GM18507 (cell line): Measurements from ENCODE around the gene FDX1.
"Not testable (repeated sequence)": the region's sequence is repeated elsewhere in the genome, so short reads cannot be mapped to it uniquely, and the experiment has no call there.

Experiments used
- DNase-seq: peaks from one replicate; pipeline ENCODE4 v3.0.0; 2011; ENCODE audit warnings: low read depth; ENCODE audit not compliant: insufficient read length; ENCODE audit errors: extremely low spot score
- FAIRE-seq: peaks from 2 replicates; lab custom pipeline; 2011; peaks lifted over from hg19 to GRCh38; lab: Jason Lieb, UNC

FDX1 gene

GRCh38 chr11:110429731-110430266 lies at the start of gene FDX1:
Gene FDX1, plus strand, starts transcription at chr11:110429948. Its CDS starts 173 bp downstream, at chr11:110430121.
- peak; percentile 80 for FAIRE-seq
- peak; percentile 54 for DNase-seq

- FAIRE-seq: no peak
- no peak for DNase-seq
Observed at GRCh38 chr11:110380836-110381622, 48.7 kb upstream of the FDX1 start.

- not testable (repeated sequence) for DNase-seq, FAIRE-seq
Observed at GRCh38 chr11:110388231-110388630, 41.5 kb upstream of the FDX1 start.

DNA sequence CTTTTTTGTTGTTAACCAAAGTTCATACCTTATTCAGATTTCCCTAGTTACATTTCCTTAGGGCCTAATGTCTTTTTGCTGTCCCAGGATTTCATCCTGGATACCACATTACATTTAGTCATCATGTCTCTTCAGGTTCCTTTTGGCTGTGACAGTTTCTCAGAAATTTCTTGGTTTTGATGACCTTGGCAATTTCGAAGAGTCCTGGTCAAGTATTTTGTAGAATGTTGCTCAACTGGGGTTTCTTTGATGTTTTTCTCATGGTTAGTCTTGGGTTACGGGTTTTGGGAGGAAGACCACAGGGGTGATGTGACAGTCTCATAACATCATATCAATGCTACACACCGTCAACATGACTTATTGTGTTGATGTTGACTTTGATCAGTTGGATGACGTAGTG lies 39.8 kb upstream of the FDX1 start:
- DNase-seq: no peak

GRCh38 chr11:110392056-110392455 lies 37.7 kb upstream of the FDX1 start:
- FAIRE-seq: no peak
- DNase-seq: no peak

More for the DNA sequence above, 39.8 kb upstream of the FDX1 start:
- FAIRE-seq: no peak

GRCh38 chr11:110397668-110398286 lies 32.0 kb upstream of the FDX1 start:
- not testable (repeated sequence) for DNase-seq, FAIRE-seq

DNA sequence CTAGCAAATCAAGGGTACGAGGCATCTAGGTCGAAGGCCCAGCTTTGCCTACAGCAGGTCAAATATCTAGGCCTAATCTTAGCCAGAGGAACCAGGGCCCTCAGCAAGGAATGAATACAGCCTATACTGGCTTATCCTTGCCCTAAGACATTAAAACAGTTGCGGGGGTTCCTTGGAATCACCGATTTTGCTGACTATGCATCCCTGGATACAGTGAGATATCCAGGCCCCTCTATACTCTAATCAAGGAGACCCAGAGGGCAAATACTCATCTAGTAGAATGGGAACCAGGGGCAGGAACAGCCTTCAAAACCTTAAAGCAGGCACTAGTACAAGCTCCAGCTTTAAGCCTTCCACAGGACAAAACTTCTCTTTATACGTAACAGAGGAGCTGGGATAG lies 26.2 kb upstream of the FDX1 start:
- not testable (repeated sequence) for FAIRE-seq, DNase-seq

DNA sequence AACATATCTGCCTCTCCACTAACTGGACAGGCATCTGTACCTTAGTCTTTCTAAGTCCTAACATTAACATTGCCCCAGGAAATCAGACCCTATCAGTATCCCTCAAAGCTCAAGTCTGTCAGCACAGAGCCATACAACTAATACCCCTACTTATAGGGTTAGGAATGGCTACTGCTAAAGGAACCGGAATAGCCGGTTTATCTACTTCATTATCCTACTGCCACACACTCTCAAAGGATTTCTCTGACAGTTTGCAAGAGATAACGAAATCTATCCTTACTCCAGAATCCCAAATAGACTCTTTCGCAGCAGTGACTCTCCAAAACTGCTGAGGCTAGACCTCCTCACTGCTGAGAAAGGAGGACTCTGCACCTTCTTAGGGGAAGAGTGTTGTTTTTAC lies 24.1 kb upstream of the FDX1 start:
- DNase-seq: not testable (repeated sequence)

GRCh38 chr11:110407315-110407714 lies 22.4 kb upstream of the FDX1 start:
- no peak for FAIRE-seq
- no peak for DNase-seq

More for the DNA sequence above, 24.1 kb upstream of the FDX1 start:
- not testable (repeated sequence) for FAIRE-seq

DNA sequence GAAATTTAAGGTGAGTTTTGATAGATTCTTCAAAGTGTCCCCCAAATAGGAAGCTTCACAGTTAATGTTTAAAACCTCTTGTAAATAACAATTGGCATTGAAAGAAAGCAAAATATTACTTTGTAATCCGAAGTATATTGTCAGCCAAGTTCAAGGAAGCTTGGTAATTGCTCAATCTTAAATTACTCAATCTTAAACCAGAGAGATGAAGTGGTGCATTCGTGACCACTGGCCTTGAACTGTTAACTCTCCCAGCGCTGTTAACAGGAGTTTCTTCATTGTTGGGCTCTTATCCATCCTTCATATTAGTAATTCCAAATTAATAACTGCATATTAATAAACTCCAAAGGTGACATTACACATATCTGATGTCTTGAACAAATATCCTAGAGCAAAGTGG lies 20.6 kb upstream of the FDX1 start:
- FAIRE-seq (no peak), DNase-seq (no peak)

GRCh38 chr11:110410651-110411050 lies 19.1 kb upstream of the FDX1 start:
- no peak for DNase-seq
- no peak for FAIRE-seq

- FAIRE-seq: no peak
- DNase-seq: no peak
Observed at GRCh38 chr11:110415081-110415480, 14.7 kb upstream of the FDX1 start.

DNA sequence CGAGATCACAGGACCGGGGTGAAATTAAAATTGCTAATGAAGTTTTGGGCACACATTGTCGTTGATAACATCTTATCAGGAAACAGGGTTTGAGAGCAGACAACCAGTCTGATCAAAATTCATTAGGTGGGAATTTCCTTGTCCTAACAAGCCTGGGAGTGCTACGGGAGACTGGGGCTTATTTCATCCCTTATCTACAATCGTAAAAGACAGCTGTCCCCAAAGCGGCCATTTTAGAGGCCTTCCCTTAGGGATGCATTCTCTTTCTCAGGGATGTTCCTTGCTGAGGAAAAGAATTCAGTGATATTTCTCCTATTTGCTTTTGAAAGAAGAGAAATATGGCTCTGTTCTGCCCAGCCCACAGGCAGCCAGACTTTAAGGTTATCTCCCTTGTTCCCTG lies 8.1 kb upstream of the FDX1 start:
- DNase-seq, FAIRE-seq: not testable (repeated sequence)

GRCh38 chr11:110422306-110422905 lies 7.3 kb upstream of the FDX1 start:
- no peak for DNase-seq

DNA sequence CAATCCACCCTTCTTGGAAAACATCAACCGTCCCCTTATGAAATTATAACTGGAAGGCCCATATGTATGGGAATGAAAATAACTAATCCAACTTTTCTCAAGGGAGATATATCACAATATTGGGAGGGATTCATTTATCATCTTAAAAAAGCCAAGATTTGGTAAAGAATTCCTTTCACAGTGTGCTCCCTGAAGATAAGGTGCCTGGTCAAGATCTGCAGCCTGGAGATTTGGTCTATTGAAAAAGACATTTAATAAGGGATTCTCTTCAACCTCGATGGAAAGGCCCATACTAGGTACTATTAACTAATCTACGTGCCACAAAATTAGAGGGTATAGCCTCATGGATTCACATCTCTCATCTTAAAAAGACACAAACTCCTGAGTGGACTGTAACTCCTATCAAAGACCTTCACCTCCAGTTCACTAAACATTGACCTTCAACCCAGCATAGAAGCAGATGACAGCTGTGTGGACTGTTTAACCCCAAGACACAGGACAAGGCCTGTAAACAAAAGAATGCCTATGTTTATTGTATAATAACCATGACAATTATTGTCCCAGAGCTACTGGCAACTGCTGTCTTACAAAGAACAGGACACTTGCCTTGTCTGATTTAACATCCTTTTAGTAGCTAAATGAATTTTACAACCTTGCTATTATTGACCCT lies 4.8 kb upstream of the FDX1 start:
- DNase-seq (no peak), FAIRE-seq (no peak)

More at GRCh38 chr11:110422306-110422905, 7.3 kb upstream of the FDX1 start:
- FAIRE-seq: no peak

- DNase-seq: no peak
- FAIRE-seq: no peak
Observed at GRCh38 chr11:110425751-110426545, 3.8 kb upstream of the FDX1 start.

- FAIRE-seq: no peak
Observed at GRCh38 chr11:110428040-110428439, 1.7 kb upstream of the FDX1 start.

GRCh38 chr11:110428956-110429730 lies 605 bp upstream of the FDX1 start:
- DNase-seq (no peak), FAIRE-seq (no peak)

More at GRCh38 chr11:110428040-110428439, 1.7 kb upstream of the FDX1 start:
- no peak for DNase-seq
